Superior temporal gyrus (tissue), 1 donor: Measurements from ENCODE around the gene FGF19.

Experiments
- DNase-seq: peaks from one replicate; pipeline ENCODE4 v3.0.0-alpha.2; 2016; ENCODE audit errors: extremely low spot score

The FGF19 gene

GRCh38 chr11:69671734-69672465 lies 31.9 kb downstream of the FGF19 start:
- DNase-seq: no peak

GRCh38 chr11:69670158-69670845 lies 33.5 kb downstream of the FGF19 start:
- DNase-seq: peak; percentile 96

GRCh38 chr11:69669486-69669885 lies 34.3 kb downstream of the FGF19 start:
- no peak for DNase-seq

- no peak for DNase-seq
Measured at GRCh38 chr11:69667619-69668604, 35.9 kb downstream of the FGF19 start.

- no peak for DNase-seq
Measured at GRCh38 chr11:69666752-69667536, 36.9 kb downstream of the FGF19 start.

GRCh38 chr11:69666261-69666660 lies 37.6 kb downstream of the FGF19 start:
- no peak for DNase-seq

GRCh38 chr11:69665669-69666068 lies 38.2 kb downstream of the FGF19 start:
- DNase-seq: no peak

GRCh38 chr11:69664901-69665300 lies 38.9 kb downstream of the FGF19 start:
- no peak for DNase-seq

- no peak for DNase-seq
Measured at GRCh38 chr11:69664103-69664775, 39.6 kb downstream of the FGF19 start.

GRCh38 chr11:69663326-69663725 lies 40.5 kb downstream of the FGF19 start:
- DNase-seq: no peak

- no peak for DNase-seq
Measured at GRCh38 chr11:69662806-69663205, 41.0 kb downstream of the FGF19 start.

- DNase-seq: no peak
Measured at GRCh38 chr11:69662021-69662698, 41.7 kb downstream of the FGF19 start.

- DNase-seq: no peak
Measured at GRCh38 chr11:69661413-69661715, 42.5 kb downstream of the FGF19 start.

- DNase-seq: no peak
Measured at GRCh38 chr11:69660001-69660500, 43.8 kb downstream of the FGF19 start.

- DNase-seq: no peak
Measured at GRCh38 chr11:69659591-69659990, 44.2 kb downstream of the FGF19 start.

- DNase-seq: no peak
Measured at GRCh38 chr11:69658626-69659450, 45.0 kb downstream of the FGF19 start.

GRCh38 chr11:69657911-69658625 lies 45.8 kb downstream of the FGF19 start:
- DNase-seq: no peak

GRCh38 chr11:69657456-69657910 lies 46.3 kb downstream of the FGF19 start:
- no peak for DNase-seq
